Measurements from ENCODE around the gene MAP7D3. TPM values are rescaled to one million over a fixed set of nuclear protein-coding genes. Genes with fewer than 3 reads are reported as not detected.

The MAP7D3 gene
- total and polyA plus RNA-seq, 2 of the 8 experiments (the other 6 are each of a cell fraction or from before 2014, with no cell fraction given), result 4.8 to 19.6 TPM

DNA sequence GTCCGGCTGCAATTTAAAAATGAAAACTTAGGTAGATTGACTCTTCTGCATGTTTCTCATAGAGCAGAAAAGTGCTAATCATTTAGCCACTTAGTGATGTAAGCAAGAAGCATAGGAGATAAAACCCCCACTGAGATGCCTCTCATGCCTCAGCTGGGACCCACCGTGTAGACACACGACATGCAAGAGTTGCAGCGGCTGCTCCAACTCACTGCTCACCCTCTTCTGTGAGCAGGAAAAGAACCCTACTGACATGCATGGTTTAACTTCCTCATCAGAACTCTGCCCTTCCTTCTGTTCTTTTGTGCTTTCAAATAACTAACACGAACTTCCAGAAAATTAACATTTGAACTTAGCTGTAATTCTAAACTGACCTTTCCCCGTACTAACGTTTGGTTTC, 41.0 kb downstream of the MAP7D3 start:
- peaks cover 0 to 25% (median 2%) of the 10 kb centered on the region in 4 experiments; a peak in 4 of 8 replicates for H3K36me3 ChIP-seq (ENCODE audit: control insufficient read depth in 2 of 4, insufficient read depth in 4 of 4, low read length in 3 of 4)
- no peaks in the 10 kb centered on the region for H3K27me3 ChIP-seq (replicated peaks in 1 of 4; ENCODE audit: control insufficient read depth in 3 of 4, extremely low read depth in 1 of 4, insufficient read depth in 3 of 4, low read length in 3 of 4)
- H2BK5ac ChIP-seq (ENCODE audit: low read depth, low read length), result no peak overlapping the region
- no peak overlapping the region for H3K27ac ChIP-seq (ENCODE audit: low read depth, low read length)
- no peak overlapping the region for H3K56ac ChIP-seq (replicated peaks; ENCODE audit: insufficient read length, low read depth, low read length)
- POLR2A ChIA-PET (ENCODE audit: partially characterized antibody), result interaction anchor here (0.6 kb wide), 1 partner anchor 29 kb away, joined by 3 read pairs; no protein-coding TSS in a partner anchor
- H3K4ac ChIP-seq (replicated peaks; ENCODE audit: insufficient read length, low read depth, low read length), result no peak overlapping the region
- H3K79me2 ChIP-seq (ENCODE audit: control insufficient read depth in 1 of 2, insufficient read depth in 2 of 2, low read length in 2 of 2), result no peaks in the 10 kb centered on the region
- no peak overlapping the region for H3K14ac ChIP-seq (ENCODE audit: insufficient read length)
- WGBS, 2 experiments (ENCODE audit: extremely low coverage in 1 of 2, insufficient coverage in 1 of 2, insufficient read length in 1 of 2, insufficient replicate concordance in 2 of 2, low coverage in 1 of 2, low lambda C conversion rate in 2 of 2, missing lambda C conversion rate in 1 of 2), result 88% methylated on average over 6 of the region's 7 CpGs; no CpG with 5 or more reads in 1 of the 2 experiments
- H4K20me1 ChIP-seq (replicated peaks in 1 of 2; ENCODE audit: control insufficient read depth in 1 of 2, insufficient read depth in 2 of 2, low read length in 2 of 2), result peaks cover 0 to 2% of the 10 kb centered on the region in 2 experiments
- no peaks in the 10 kb centered on the region for H3K9me3 ChIP-seq (ENCODE audit: insufficient read depth in 2 of 2, low read depth in 1 of 2, low read length in 1 of 2)
- H2BK12ac ChIP-seq (ENCODE audit: low read depth, low read length), result no peak overlapping the region
- no peak overlapping the region for H2AFZ ChIP-seq (ENCODE audit: low read length)
- H3K23me2 ChIP-seq (ENCODE audit: low read depth, low read length), result no peaks in the 10 kb centered on the region
- TF ChIP-seq BACH1 (IDR thresholded peaks at IDR 0.05; ENCODE audit: low read length), result no peak
- no peak for TF ChIP-seq TAF1 (IDR thresholded peaks at IDR 0.05; ENCODE audit: low read depth, low read length)
- TF ChIP-seq SRF (IDR thresholded peaks at IDR 0.05; ENCODE audit: low read depth, low read length), result no peak
- no peak overlapping the region for H3K4me3 ChIP-seq (ENCODE audit: extremely low read depth in 1 of 4, insufficient read depth in 2 of 4, low read depth in 3 of 4, low read length in 4 of 4)
- no peaks in the 10 kb centered on the region for H3K79me1 ChIP-seq (ENCODE audit: low read depth, low read length)
- H2BK120ac ChIP-seq (replicated peaks; ENCODE audit: low read depth, low read length), result no peak overlapping the region
- no peak overlapping the region for H4K5ac ChIP-seq (ENCODE audit: insufficient read length, low read depth, low read length)
- CTCF ChIA-PET (ENCODE audit: partially characterized antibody), result interaction anchor here (0.7 to 2.7 kb wide), 6 partner anchors 9 to 765 kb away, joined by 3 to 32 read pairs (median 4); no protein-coding TSS in a partner anchor
- FAIRE-seq, result no peak
- no peak overlapping the region for H3K23ac ChIP-seq (ENCODE audit: insufficient read length)
- no peak overlapping the region for H2BK20ac ChIP-seq (ENCODE audit: low read length)
- DNase-seq (ENCODE audit: low read depth in 1 of 2, low spot score in 2 of 2), result no peak
- H3K18ac ChIP-seq (ENCODE audit: extremely low read depth, low read length), result no peak overlapping the region
- H2BK15ac ChIP-seq (ENCODE audit: low read length), result no peak overlapping the region
- H4K91ac ChIP-seq (replicated peaks; ENCODE audit: insufficient read length, low read length), result no peak overlapping the region
- no peak overlapping the region for H3K4me2 ChIP-seq (ENCODE audit: insufficient read depth in 1 of 2, low read depth in 2 of 2, low read length in 2 of 2)
- peaks cover 0 to 7% (median 3%) of the 10 kb centered on the region in 4 experiments; a peak in 2 of 7 replicates for H3K4me1 ChIP-seq (replicated peaks in 1 of 4; ENCODE audit: control insufficient read depth in 3 of 4, insufficient read depth in 4 of 4, low read length in 3 of 4)
- H3K9ac ChIP-seq (replicated peaks in 1 of 4; ENCODE audit: extremely low read depth in 1 of 4, low read depth in 3 of 4, low read length in 3 of 4), result no peak overlapping the region
- H2AK5ac ChIP-seq (ENCODE audit: low read depth, low read length), result no peak overlapping the region
- H4K8ac ChIP-seq (ENCODE audit: extremely low read depth, insufficient read depth, low read length), result no peak overlapping the region
